Measurements from ENCODE around the gene TOB1. TPM values are rescaled to one million over a fixed set of nuclear protein-coding genes. Genes with fewer than 3 reads are reported as not detected.

TOB1 gene
- total and polyA plus RNA-seq, 2 experiments from 2014 or later, result 12.1 to 46.9 TPM

GRCh38 chr17:50900383-50900892 lies 34.3 kb upstream of the TOB1 start (continued):
- no peak for TF ChIP-seq ZNF462 (CRISPR knock-in tag; IDR thresholded peaks at IDR 0.05)
- TF ChIP-seq CTCF (conservative IDR thresholded peaks at IDR 0.05; ENCODE audit: low read depth in 2 of 2), result no peak
- no peak for TF ChIP-seq STAT1 (IDR thresholded peaks at IDR 0.05; ENCODE audit: unreplicated experiment)

- Histone ChIP-seq H3K27ac (ENCODE audit: low read depth) (peak overlapping the region; percentile 32; the same call in 1 of the 2 replicates), H3F3A (replicated peaks; ENCODE audit: low read depth) (0 out of 2 replicates have a peak, but pooled peaks cover 3% of the 10 kb centered on the region), H3K79me2 (replicated peaks; ENCODE audit: insufficient read depth) (no peaks in the 10 kb centered on the region), H3K9me2 (ENCODE audit: insufficient read depth) (peaks cover 8% of the 10 kb centered on the region; the same call in 1 of the 2 replicates), H3K36me3 (ENCODE audit: insufficient read depth) (no peaks in the 10 kb centered on the region), H3K27me3 (ENCODE audit: insufficient read depth) (no peaks in the 10 kb centered on the region), H3K4me2 (no peak overlapping the region; the same call in 1 of the 2 replicates), H4K20me1 (replicated peaks; ENCODE audit: insufficient read depth) (no peaks in the 10 kb centered on the region), H2AFZ (peak overlapping the region; percentile 88), H3K4me3 (no peak overlapping the region), H3K4me1 (ENCODE audit: insufficient read depth) (peaks cover 25% of the 10 kb centered on the region)
- no peaks in the 10 kb centered on the region for H3K36me3 Mint-ChIP-seq (ENCODE audit: low read depth)
- ATAC-seq (no peak), DNase-seq (ENCODE audit: low spot score) (no peak)
- no peaks in the 10 kb centered on the region for H3K9me3 Mint-ChIP-seq
- TF ChIP-seq NANOG (IDR thresholded peaks at IDR 0.05; ENCODE audit: borderline replicate concordance) (no peak), STAT1 (IDR thresholded peaks at IDR 0.05; ENCODE audit: unreplicated experiment) (no peak), ZNF331 (CRISPR knock-in tag; IDR thresholded peaks at IDR 0.05; ENCODE audit: low read depth) (no peak), CTCF (conservative IDR thresholded peaks at IDR 0.05; ENCODE audit: low read depth in 2 of 2) (no peak)
- H3K4me1 Mint-ChIP-seq, result peaks cover 31% of the 10 kb centered on the region
- no peak overlapping the region for H3K27ac Mint-ChIP-seq
- peaks cover 7% of the 10 kb centered on the region for H3K27me3 Mint-ChIP-seq (ENCODE audit: insufficient read depth, low read depth, poor library complexity)
- no peak overlapping the region; the same call in 2 of the 3 replicates for H3K4me3 Mint-ChIP-seq
Measured at GRCh38 chr17:50899559-50900319, 33.6 kb upstream of the TOB1 start.
